ENCODE results near the gene PAPPA2. TPM values are rescaled to one million over a fixed set of nuclear protein-coding genes. Genes with fewer than 3 reads are reported as not detected.

Gene PAPPA2
- total RNA-seq, 1 experiment from 2014 or later, result 0.03 TPM

- no peaks in the 10 kb centered on the region for H3K9me3 ChIP-seq (ENCODE audit: control insufficient read depth, insufficient read depth, low read depth, low read length)
- BruUV-seq (replicated peaks), result no TSS peak
- ATAC-seq (no peak), DNase-seq (ENCODE audit: low read depth, low spot score) (no peak)
- H3K27ac ChIP-seq (ENCODE audit: low read length), result no peak overlapping the region
- no peaks in the 10 kb centered on the region for H3K27me3 ChIP-seq (ENCODE audit: control insufficient read depth, insufficient read depth, low read length)
- no peak overlapping the region for H3K4me3 ChIP-seq (ENCODE audit: low read depth in 2 of 2, low read length in 2 of 2)
- no peaks in the 10 kb centered on the region for H3K4me1 ChIP-seq (ENCODE audit: control insufficient read depth, insufficient read depth, low read length)
- ChIA-PET POLR2A (no interaction called here), CTCF (no interaction called here)
- in situ Hi-C loops (cut with HindIII; ENCODE audit: low pct_unique_long_range_greater_than_20kb, low sequenced_read_pairs) (no loop called here), intact Hi-C loops (cut with micrococcal nuclease; ENCODE audit: unreplicated experiment) (no loop called here)
- no peaks in the 10 kb centered on the region for H3K36me3 ChIP-seq (ENCODE audit: control insufficient read depth, insufficient read depth, low read length)
- no peak for TF ChIP-seq REST (IDR thresholded peaks at IDR 0.05; ENCODE audit: insufficient read depth in 1 of 2, low read depth in 2 of 2, low read length in 1 of 2)
- no peak for TF ChIP-seq POLR2AphosphoS5 (IDR thresholded peaks at IDR 0.05; ENCODE audit: low read depth, low read length)
- TF ChIP-seq SIN3A (IDR thresholded peaks at IDR 0.05; ENCODE audit: borderline replicate concordance, insufficient read depth, low read depth, low read length), result no peak
- TF ChIP-seq TCF7L2 (IDR thresholded peaks at IDR 0.05; ENCODE audit: low read depth, low read length), result no peak
- no peak for TF ChIP-seq CTCF (IDR thresholded peaks at IDR 0.05)
These were observed 395.5 kb downstream of the PAPPA2 start for GRCh38 chr1:176858433-176858916.

GRCh38 chr1:176863613-176864012 is 400.6 kb downstream of the PAPPA2 start:
- ATAC-seq (no peak), DNase-seq (ENCODE audit: low read depth, low spot score) (no peak)
- no TSS peak for BruUV-seq (replicated peaks)
- TF ChIP-seq POLR2AphosphoS5 (IDR thresholded peaks at IDR 0.05; ENCODE audit: low read depth, low read length) (no peak), REST (IDR thresholded peaks at IDR 0.05; ENCODE audit: insufficient read depth in 1 of 2, low read depth in 2 of 2, low read length in 1 of 2) (no peak)
- no peaks in the 10 kb centered on the region for H3K36me3 ChIP-seq (ENCODE audit: control insufficient read depth, insufficient read depth, low read length)
- no peaks in the 10 kb centered on the region for H3K4me1 ChIP-seq (ENCODE audit: control insufficient read depth, insufficient read depth, low read length)
- H3K9me3 ChIP-seq (ENCODE audit: control insufficient read depth, insufficient read depth, low read depth, low read length), result no peaks in the 10 kb centered on the region
- POLR2A ChIA-PET, result no interaction called here
- in situ Hi-C loops (cut with HindIII; ENCODE audit: low pct_unique_long_range_greater_than_20kb, low sequenced_read_pairs), result no loop called here
- no peak overlapping the region for H3K4me3 ChIP-seq (ENCODE audit: low read depth in 2 of 2, low read length in 2 of 2)
- no peaks in the 10 kb centered on the region; the same call in 1 of the 2 replicates for H3K27me3 ChIP-seq (ENCODE audit: control insufficient read depth, insufficient read depth, low read length)
- H3K27ac ChIP-seq (ENCODE audit: low read length), result no peak overlapping the region
- intact Hi-C loops (cut with micrococcal nuclease; ENCODE audit: unreplicated experiment), result no loop called here
- CTCF ChIA-PET, result no interaction called here
